Anterior cingulate cortex (tissue), 58 donors: ENCODE results near the gene SAMD7.
A peak's percentile ranks its signal among the peaks of the same experiment; 100 is the strongest.

Experiments
- DNase-seq, 58 donors: peaks; one replicate each; lab custom pipeline; 2025; lab: John Stamatoyannopoulos, UW

Gene SAMD7

GRCh38 chr3:169911272-169911671, at the start of gene SAMD7:
Gene SAMD7, plus strand, starts transcription at chr3:169911572. Its CDS starts 7,927 bp downstream, at chr3:169919499.
- no peak for DNase-seq

- no peak for DNase-seq
These were observed 49.5 kb upstream of the SAMD7 start for GRCh38 chr3:169861871-169862270.

- DNase-seq, result peak in 50 of 58 donors; percentile 3 to 77 (median 34)
These were observed 47.9 kb upstream of the SAMD7 start for GRCh38 chr3:169863458-169863899.

- DNase-seq, result no peak
These were observed 47.1 kb upstream of the SAMD7 start for GRCh38 chr3:169864270-169864669.

GRCh38 chr3:169865176-169865767, 46.1 kb upstream of the SAMD7 start:
- no peak for DNase-seq

GRCh38 chr3:169867584-169868210, 43.7 kb upstream of the SAMD7 start:
- no peak for DNase-seq

- DNase-seq, result no peak
These were observed 43.0 kb upstream of the SAMD7 start for GRCh38 chr3:169868369-169868768.

- no peak for DNase-seq
These were observed 41.7 kb upstream of the SAMD7 start, which contains the start of gene LRRC31 for GRCh38 chr3:169869484-169870220. Gene LRRC31, minus strand, starts transcription at chr3:169869935. Its CDS starts 128 bp downstream, at chr3:169869807.

GRCh38 chr3:169871129-169871886, 40.1 kb upstream of the SAMD7 start:
- no peak for DNase-seq

- DNase-seq, result no peak
These were observed 32.3 kb upstream of the SAMD7 start for GRCh38 chr3:169879013-169879557.

- DNase-seq, result no peak
These were observed 31.4 kb upstream of the SAMD7 start for GRCh38 chr3:169879845-169880575.

GRCh38 chr3:169880576-169881250, 30.7 kb upstream of the SAMD7 start:
- no peak for DNase-seq

- DNase-seq, result peak in 54 of 58 donors; percentile 1 to 87 (median 59)
These were observed 24.7 kb upstream of the SAMD7 start for GRCh38 chr3:169886671-169887070.

GRCh38 chr3:169891886-169892285, 19.5 kb upstream of the SAMD7 start:
- DNase-seq, result no peak

GRCh38 chr3:169894110-169894509, 17.3 kb upstream of the SAMD7 start:
- peak in 1 of 58 donors; percentile 0 for DNase-seq

- no peak for DNase-seq
These were observed 16.3 kb upstream of the SAMD7 start for GRCh38 chr3:169895072-169895471.

GRCh38 chr3:169897284-169897683, 14.1 kb upstream of the SAMD7 start:
- no peak for DNase-seq

GRCh38 chr3:169901453-169901852, 9.9 kb upstream of the SAMD7 start:
- DNase-seq, result no peak

GRCh38 chr3:169905404-169905803, 6.0 kb upstream of the SAMD7 start:
- no peak for DNase-seq
